Osteoblast (primary cell): ENCODE results near the gene LGMN. TPM values are rescaled to one million over a fixed set of nuclear protein-coding genes. Genes with fewer than 3 reads are reported as not detected.

ENCODE experiments used
- DNase-seq: peaks from one replicate; pipeline ENCODE4 v3.0.0; 2011; ENCODE audit warnings: low spot score, mixed read lengths; ENCODE audit not compliant: insufficient read length; ENCODE audit errors: missing footprints
- H2AFZ ChIP-seq: 2 replicates; pipeline ENCODE4 v1.6.0; 2011; ENCODE audit warnings: mild to moderate bottlenecking, low read length
- H3K27ac ChIP-seq: 2 replicates; pipeline ENCODE4 v1.5.1; 2011; ENCODE audit warnings: mild to moderate bottlenecking, low read depth, low read length, moderate library complexity
- H3K27me3 ChIP-seq: 2 replicates; pipeline ENCODE4 v1.6.0; 2012; ENCODE audit warnings: mild to moderate bottlenecking, control low read depth, inconsistent platforms, low read length, moderate library complexity; ENCODE audit not compliant: insufficient read depth
- H3K36me3 ChIP-seq: 2 replicates; pipeline ENCODE4 v1.5.1; 2011; ENCODE audit warnings: mild to moderate bottlenecking, low read length, control low read depth, moderate library complexity; ENCODE audit not compliant: insufficient read depth
- H3K4me1 ChIP-seq: 2 replicates; pipeline ENCODE4 v1.5.1; 2011; ENCODE audit warnings: mild to moderate bottlenecking, low read length, control low read depth, moderate library complexity; ENCODE audit not compliant: insufficient read depth
- H3K4me2 ChIP-seq: 2 replicates; pipeline ENCODE4 v1.6.0; 2011; ENCODE audit warnings: mild to moderate bottlenecking, low read length; ENCODE audit not compliant: insufficient read depth
- H3K4me3 ChIP-seq: fragments of 200-600 bp; sonication (generic); 3 replicates; pipeline ENCODE4 v1.5.1; 2012; ENCODE audit warnings: mild to moderate bottlenecking, low read length, inconsistent platforms; ENCODE audit not compliant: insufficient read depth
- H3K79me2 ChIP-seq: 2 replicates; pipeline ENCODE4 v1.6.0; 2012; ENCODE audit warnings: mild to moderate bottlenecking, low read length, control low read depth, inconsistent platforms; ENCODE audit not compliant: insufficient read depth
- H3K9me3 ChIP-seq: 2 replicates; pipeline ENCODE4 v1.5.1; 2011; ENCODE audit warnings: low read depth, low read length, control low read depth
- H4K20me1 ChIP-seq: 2 replicates; pipeline ENCODE4 v1.6.0; 2012; ENCODE audit warnings: mild to moderate bottlenecking, low read length, control low read depth; ENCODE audit not compliant: insufficient read depth
- total RNA-seq: library from RNA; depleted of rRNA; stranded (reverse); fragments of >200 nt; gene quantifications from 2 replicates; pipeline ENCODE4 v1.2.3, GENCODE V29; 2012
- TF ChIP-seq, protein P1 (sequence below): IDR thresholded peaks from 2 replicates; pipeline ENCODE4 v1.5.1; 2011; ENCODE audit warnings: mild to moderate bottlenecking, low read depth, low read length, moderate library complexity; ENCODE audit errors: extremely low read depth

Gene LGMN
- total RNA-seq, 1 donor, result 89.4 TPM

DNA sequence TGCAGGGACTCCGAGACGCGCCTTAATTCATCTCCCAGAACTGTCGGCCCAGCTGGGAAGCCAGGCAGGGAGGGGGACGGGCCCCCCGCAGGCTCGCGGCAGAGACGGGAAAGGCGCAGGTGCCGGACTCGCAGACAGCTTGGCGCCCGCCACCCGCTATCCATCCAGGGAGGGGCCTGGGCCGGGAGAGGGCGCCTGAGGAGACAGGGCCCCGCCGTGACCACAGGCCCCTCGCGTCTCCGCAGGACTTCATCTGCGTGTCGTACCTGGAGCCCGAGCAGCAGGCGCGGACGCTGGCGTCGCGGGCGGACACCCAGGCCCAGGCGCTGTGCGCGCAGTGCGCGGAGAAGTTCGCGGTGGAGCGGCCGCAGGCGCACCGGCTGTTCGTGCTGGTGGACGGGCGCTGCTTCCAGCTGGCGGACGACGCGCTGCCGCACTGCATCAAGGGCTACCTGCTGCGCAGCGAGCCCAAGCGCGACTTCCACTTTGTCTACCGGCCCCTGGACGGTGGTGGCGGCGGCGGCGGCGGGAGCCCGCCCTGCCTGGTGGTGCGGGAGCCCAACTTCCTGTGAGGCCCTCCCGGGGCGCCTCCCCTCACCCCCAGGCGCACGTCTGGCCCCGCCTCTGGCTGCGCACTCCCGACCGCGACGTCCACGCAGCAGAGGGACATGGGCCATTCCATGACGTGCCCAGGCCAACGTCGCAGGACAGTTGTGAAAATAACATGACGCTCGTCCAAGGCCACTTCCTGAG, 60.6 kb downstream of the LGMN start:
- Histone ChIP-seq H4K20me1 (no peaks in the 10 kb centered on the region), H3K4me1 (peaks cover 6% of the 10 kb centered on the region), H3K4me3 (no peak overlapping the region), H3K27me3 (no peaks in the 10 kb centered on the region), H3K4me2 (no peak overlapping the region), H3K9me3 (no peaks in the 10 kb centered on the region), H2AFZ (no peak overlapping the region), H3K36me3 (peaks cover 3% of the 10 kb centered on the region), H3K27ac (no peak overlapping the region), H3K79me2 (no peaks in the 10 kb centered on the region)
- TF ChIP-seq, protein P1, sequence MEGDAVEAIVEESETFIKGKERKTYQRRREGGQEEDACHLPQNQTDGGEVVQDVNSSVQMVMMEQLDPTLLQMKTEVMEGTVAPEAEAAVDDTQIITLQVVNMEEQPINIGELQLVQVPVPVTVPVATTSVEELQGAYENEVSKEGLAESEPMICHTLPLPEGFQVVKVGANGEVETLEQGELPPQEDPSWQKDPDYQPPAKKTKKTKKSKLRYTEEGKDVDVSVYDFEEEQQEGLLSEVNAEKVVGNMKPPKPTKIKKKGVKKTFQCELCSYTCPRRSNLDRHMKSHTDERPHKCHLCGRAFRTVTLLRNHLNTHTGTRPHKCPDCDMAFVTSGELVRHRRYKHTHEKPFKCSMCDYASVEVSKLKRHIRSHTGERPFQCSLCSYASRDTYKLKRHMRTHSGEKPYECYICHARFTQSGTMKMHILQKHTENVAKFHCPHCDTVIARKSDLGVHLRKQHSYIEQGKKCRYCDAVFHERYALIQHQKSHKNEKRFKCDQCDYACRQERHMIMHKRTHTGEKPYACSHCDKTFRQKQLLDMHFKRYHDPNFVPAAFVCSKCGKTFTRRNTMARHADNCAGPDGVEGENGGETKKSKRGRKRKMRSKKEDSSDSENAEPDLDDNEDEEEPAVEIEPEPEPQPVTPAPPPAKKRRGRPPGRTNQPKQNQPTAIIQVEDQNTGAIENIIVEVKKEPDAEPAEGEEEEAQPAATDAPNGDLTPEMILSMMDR, result no peak
- DNase-seq, result no peak

DNA sequence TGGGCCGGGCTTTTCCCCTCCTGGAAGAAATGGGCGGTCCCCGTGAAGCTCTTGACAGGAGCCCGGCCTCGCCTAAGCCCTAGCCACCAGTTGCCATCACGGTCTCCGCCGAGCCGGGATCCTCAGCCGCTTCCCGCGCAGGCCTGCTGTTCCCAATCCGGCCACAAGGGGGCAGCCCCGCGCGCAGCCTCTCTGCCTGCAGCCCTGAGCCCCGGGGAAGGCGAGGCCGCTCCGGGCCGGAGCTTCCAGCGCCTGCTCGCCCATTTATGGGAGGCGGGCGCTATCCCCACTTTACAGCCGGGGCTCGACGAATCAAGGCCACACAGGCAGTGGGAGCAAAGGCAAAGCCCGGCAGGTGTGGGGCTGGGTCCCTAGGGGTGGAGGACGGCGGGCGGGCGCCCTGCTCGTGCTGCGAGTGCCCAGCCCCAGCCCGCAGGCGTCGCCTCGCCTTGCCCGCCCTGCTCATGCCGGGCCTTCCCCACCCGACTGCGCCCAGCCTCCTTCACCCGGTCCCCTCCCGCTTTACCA, 61.5 kb downstream of the LGMN start:
- peak; percentile 100 for DNase-seq
- H3K9me3 ChIP-seq, result no peaks in the 10 kb centered on the region
- no peaks in the 10 kb centered on the region for H4K20me1 ChIP-seq
- H3K4me2 ChIP-seq, result peak overlapping the region; percentile 65
- H3K27me3 ChIP-seq, result no peaks in the 10 kb centered on the region
- H3K4me3 ChIP-seq, result peak overlapping the region; percentile 46
- no peaks in the 10 kb centered on the region for H3K79me2 ChIP-seq
- H3K27ac ChIP-seq, result no peak overlapping the region
- H2AFZ ChIP-seq, result no peak overlapping the region
- TF ChIP-seq, protein P1, result peak; percentile 78
- peaks cover 10% of the 10 kb centered on the region for H3K36me3 ChIP-seq
- H3K4me1 ChIP-seq, result no peaks in the 10 kb centered on the region

DNA sequence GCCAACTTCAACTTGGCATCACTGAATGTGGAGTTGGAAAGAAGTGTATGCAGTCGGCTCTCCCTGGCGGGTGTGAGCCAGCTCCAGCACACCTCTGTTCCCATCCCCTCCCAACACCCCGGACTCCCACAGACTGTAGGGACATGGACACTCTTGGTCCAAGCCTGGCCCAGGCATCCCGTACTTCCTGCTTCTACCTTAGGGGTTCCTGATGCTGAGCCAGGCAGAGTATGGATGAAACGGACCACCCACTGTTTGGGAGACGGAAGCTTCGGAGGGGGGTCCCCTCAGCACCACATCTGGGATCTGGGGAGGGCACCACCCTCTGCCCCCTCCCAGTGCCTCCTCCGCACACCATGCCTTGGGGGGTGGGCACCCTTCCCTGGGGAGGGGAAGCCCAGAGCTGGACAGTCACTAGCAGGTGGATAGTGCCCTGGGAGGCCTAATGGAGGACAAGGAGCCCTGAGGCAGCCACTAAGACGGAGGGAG, 62.0 kb downstream of the LGMN start:
- TF ChIP-seq, protein P1, result no peak
- Histone ChIP-seq H3K9me3 (no peaks in the 10 kb centered on the region), H3K4me2 (no peak overlapping the region), H3K79me2 (no peaks in the 10 kb centered on the region), H3K27me3 (no peaks in the 10 kb centered on the region), H3K4me3 (no peak overlapping the region), H4K20me1 (no peaks in the 10 kb centered on the region), H2AFZ (no peak overlapping the region), H3K4me1 (no peaks in the 10 kb centered on the region), H3K27ac (no peak overlapping the region), H3K36me3 (peaks cover 12% of the 10 kb centered on the region)
- no peak for DNase-seq

DNA sequence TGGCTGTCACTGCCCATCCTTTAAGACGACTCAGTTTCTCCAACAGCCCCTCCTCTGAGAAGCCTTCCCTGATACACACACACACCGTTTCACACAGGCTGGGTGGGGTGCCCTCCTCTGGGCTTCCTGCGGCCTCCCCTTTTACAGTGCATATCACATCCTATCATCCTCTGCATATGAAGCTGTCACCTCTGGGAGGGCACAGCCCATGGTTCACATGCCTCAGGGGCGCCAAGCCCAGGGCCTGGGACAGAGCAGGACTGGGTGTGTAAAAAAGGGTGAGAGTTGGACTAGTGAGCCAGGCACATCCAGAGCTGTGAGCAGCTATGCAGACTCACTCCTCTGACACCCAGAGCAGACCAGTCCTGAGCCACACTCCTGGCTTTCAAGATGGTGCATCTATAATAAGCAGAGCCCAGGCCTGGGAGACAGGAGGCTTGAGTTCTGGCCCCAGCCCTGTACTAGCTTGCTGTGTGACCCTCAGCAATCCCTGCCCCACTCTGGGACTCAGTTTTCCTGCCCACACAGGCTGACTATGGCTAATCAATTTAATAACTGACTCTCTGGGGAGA, 62.6 kb downstream of the LGMN start:
- H3K4me2 ChIP-seq, result no peak overlapping the region
- H3K79me2 ChIP-seq, result no peaks in the 10 kb centered on the region
- H3K4me1 ChIP-seq, result no peaks in the 10 kb centered on the region
- no peak for DNase-seq
- peaks cover 15% of the 10 kb centered on the region for H3K36me3 ChIP-seq
- no peak overlapping the region for H3K4me3 ChIP-seq
- H4K20me1 ChIP-seq, result no peaks in the 10 kb centered on the region
- H3K27me3 ChIP-seq, result no peaks in the 10 kb centered on the region
- no peak overlapping the region for H2AFZ ChIP-seq
- no peaks in the 10 kb centered on the region for H3K9me3 ChIP-seq
- H3K27ac ChIP-seq, result no peak overlapping the region
- TF ChIP-seq, protein P1, result no peak
